IPS-18c (cell line): ENCODE data around the gene GLIPR2.
"Not testable (repeated sequence)": the region's sequence is repeated elsewhere in the genome, so short reads cannot be mapped to it uniquely, and the experiment has no call there.

Experiments used
- H3K4me3 ChIP-seq: 2 replicates; pipeline ENCODE4 v1.7.0; 2013; ENCODE audit warnings: low read depth, mild to moderate bottlenecking, low read length, moderate library complexity; ENCODE audit not compliant: insufficient read depth
- H3K9me3 ChIP-seq: one replicate; pipeline ENCODE4 v1.6.1; 2013; ENCODE audit warnings: mild to moderate bottlenecking, low read length, moderate library complexity; ENCODE audit not compliant: control insufficient read depth, insufficient read depth

The GLIPR2 gene, protein sequence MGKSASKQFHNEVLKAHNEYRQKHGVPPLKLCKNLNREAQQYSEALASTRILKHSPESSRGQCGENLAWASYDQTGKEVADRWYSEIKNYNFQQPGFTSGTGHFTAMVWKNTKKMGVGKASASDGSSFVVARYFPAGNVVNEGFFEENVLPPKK

DNA sequence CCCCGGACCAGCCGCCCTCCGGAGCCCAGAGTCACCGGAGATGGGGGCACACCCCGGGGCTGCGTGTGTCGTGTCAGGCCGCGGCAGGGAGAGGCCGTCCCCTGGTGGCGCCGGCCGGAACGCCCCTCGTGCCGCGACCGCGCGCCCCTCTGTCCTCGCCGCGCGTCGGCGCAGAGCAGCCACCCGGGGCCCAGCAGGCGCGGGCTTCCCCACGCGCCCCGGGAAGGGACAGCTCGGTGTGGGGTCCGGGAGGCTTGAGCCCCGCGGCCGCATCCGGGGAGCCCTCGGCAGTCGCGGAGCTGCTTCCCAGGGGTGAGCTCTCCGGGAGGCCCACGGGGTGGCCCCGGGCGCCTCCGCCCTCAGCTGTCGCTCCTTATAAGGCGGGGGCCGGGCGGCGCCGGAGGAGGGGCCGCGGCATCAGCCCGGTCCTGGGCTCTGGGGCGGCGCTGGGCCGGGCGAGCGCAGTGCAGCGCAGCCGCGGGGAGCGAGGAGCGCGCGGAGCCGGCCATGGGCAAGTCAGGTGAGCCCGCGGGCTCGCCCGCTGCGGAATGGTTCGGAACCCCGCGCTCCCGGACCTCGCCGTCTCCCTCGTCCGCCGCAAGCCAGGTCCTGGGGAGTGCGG is at the start of gene GLIPR2:
Gene GLIPR2, plus strand, starts transcription at position 462 of the 622 bp plus-strand sequence. Its CDS starts 46 bp downstream, at position 508.
- H3K9me3 ChIP-seq = no peaks in the 10 kb centered on the region
- H3K4me3 ChIP-seq = peak within 1 kb of the TSS; percentile 76

DNA sequence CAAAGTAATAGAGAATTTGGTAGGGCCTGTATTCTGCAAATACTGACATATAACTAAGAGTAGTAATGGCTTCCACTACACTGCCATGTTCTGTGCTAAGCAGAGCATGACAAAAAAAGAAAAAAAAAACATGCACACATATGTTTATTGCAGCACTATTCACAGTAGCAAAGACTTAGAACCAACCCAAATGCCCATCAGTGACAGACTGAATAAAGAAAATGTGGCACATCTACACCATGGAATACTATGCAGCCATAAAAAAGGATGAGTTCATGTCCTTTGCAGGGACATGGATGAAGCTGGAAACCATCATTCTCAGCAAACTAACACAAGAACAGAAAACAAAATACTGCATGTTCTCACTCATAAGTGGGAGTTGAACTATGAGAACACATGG is 49.5 kb upstream of the GLIPR2 start:
- H3K4me3 ChIP-seq, H3K9me3 ChIP-seq: not testable (repeated sequence)

DNA sequence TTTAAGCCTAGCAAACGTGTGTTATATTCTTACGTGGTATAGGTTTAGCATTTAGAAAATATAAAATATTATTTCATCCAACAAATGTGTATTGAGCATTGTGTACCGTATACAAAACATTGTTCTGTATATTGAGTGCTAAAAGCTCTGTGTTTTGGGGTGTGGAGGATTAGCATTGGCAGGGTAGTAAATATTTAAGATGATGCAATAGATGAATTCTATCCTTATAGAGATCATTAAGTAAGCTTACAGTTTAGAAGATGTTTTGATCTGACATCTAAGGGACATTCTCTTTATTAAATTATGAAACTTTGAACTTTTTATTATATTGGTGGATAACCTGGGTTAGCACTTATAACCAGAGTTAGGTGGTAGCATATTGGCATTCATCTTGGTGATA is 48.5 kb upstream of the GLIPR2 start:
- no peaks in the 10 kb centered on the region for H3K9me3 ChIP-seq
- H3K4me3 ChIP-seq = no peak overlapping the region

DNA sequence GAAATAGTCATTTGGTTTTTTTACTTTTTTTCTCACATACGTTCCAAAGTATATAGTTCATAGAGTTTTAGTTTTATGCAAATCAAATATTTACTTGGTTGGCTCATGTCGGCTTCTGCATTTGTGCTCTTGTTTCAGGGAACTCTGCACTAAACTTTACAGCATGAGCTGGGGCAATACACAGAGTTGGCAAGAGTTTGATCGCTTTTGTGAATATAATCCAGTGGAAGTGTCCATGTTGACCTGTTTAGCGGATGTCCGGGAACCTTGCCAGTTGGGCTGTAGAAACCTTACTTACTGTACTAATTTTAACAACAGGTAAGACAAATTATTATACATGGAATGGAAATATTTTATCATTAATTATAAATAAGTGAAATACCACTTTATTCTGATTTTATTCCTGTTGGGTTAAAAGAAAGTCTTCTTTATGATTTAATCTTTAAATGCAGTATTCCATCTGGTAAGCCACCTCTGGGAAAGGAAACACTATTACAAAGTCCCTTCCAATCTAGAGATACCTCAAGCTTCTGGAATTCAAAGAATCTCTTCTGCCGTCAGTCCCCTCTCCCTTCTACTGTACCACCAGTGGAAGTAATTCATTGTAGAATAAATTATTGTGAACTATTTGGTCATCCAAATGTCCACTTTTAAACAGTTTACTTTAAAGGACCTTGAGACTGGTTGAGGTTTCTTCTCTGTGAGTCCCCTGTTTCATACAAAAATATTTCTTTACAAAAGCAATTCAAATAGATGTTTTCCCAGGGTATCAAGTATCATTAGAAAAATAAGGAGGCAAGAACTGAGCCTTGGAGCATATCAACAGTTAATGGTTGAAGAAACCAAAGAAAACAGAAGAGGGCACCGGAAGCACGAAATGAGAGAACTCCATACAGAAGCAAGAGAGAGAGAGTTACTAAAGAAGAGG is 45.2 kb upstream of the GLIPR2 start:
- Histone ChIP-seq H3K4me3 (no peak overlapping the region), H3K9me3 (no peaks in the 10 kb centered on the region)

DNA sequence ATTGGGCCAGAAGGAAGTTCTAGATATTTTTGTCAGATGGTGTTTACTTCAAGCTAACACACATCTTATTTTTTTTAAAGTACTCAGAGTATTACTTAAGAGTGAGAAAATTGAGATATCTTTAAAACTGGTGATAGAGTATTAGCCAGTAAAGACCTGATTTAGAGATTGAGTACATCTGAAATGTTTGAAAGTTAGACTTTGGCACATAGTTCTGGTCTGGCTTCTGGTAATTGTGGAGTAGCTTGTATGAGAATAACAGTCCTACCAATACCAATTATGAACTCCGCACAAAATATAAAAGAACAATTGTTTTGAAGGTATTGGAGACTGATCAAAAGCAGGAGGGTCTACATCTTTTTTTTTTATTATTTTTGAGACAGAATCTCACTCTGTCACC is 44.5 kb upstream of the GLIPR2 start:
- H3K4me3 ChIP-seq = no peak overlapping the region
- no peaks in the 10 kb centered on the region for H3K9me3 ChIP-seq

DNA sequence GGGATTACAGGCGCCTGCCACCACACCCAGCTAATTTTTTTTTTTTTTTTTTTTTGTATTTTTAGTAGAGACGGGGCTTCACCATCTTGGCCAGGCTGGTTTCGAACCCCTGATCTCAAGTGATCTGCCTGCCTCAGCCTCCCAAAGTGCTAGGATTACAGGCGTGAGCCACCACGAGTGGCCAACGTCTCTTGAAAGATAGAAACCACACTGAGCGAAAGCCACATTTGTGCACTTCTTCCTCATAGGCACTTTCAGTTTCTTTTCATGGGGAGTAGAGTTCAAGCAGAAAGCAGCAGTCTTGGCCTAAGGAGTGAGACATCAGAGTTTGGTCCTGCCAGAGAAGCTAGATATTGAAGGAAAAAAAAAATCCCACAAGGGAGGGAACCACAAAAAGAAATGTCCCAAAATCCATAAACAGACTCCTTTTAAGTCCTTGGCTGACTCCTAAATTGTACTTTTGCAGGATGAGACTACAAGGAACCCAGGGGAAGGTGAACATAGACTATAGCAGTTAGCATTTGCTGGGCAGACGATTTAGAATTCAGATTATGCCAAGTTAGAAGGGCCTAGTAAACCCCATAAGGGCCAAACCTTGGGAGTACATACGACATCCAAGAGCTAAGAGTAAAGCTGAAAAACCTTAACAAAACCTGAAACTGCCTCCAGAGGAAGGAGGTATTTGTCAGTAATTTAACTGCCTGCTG is 43.9 kb upstream of the GLIPR2 start:
- Histone ChIP-seq H3K9me3 (no peaks in the 10 kb centered on the region), H3K4me3 (no peak overlapping the region)

DNA sequence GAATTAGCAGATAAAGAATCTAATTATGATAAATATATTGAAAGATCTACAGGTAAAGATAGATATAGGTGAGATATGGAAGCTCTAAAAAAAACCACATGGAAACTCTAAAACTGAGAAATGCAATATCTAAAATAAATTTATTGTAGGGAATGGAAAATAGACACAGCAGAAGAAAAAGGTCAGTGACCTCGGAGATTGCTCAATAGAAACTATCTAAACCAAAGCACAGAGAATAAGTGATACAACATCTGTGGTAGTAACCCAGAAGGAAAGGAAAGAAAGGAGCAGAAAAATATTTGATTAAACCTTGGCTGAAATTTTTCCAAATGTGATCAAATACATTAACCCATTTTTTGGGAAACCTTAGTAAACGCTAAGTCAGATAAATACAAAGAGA is 43.1 kb upstream of the GLIPR2 start:
- H3K4me3 ChIP-seq = no peak overlapping the region

DNA sequence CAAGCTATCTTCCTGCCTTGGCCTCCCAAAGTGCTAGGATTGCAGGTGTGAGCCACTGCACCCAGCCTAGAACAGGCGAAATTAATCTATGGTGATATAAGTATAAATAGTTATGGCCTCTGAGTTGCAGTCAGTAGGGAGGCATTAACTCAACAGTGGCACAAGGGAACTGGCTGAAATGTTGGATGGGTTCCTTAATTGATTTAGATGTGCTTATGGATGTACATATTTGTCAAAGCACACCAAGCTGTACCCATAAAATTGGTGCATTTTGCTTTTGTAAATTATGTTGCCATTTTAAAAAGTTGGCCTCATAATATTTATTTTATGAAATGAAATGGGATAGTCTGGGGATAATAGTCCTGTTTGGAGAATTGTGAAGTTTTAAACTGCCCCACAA is 36.8 kb upstream of the GLIPR2 start:
- Histone ChIP-seq H3K4me3 (no peak overlapping the region), H3K9me3 (no peaks in the 10 kb centered on the region)

More for the DNA sequence above, 43.1 kb upstream of the GLIPR2 start:
- H3K9me3 ChIP-seq = no peaks in the 10 kb centered on the region

DNA sequence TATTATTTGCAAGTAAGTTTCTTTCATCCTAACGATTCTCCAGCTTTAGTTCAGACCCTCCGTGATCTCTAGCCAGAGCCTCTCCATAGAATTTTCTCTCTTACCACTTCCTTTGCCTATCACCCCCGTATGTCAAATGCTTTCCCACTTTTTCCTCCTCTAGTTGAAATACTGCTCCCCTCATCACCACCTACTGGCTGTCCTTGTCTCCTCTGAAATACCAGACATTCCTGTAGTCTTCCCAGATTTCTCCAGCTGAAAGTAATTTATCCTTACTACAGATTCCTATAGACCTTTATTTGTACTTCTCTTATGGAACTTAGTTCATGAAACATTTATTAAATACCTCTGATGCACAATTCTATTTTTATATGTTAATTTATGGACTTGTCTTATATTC is 36.0 kb upstream of the GLIPR2 start:
- H3K9me3 ChIP-seq = no peaks in the 10 kb centered on the region

DNA sequence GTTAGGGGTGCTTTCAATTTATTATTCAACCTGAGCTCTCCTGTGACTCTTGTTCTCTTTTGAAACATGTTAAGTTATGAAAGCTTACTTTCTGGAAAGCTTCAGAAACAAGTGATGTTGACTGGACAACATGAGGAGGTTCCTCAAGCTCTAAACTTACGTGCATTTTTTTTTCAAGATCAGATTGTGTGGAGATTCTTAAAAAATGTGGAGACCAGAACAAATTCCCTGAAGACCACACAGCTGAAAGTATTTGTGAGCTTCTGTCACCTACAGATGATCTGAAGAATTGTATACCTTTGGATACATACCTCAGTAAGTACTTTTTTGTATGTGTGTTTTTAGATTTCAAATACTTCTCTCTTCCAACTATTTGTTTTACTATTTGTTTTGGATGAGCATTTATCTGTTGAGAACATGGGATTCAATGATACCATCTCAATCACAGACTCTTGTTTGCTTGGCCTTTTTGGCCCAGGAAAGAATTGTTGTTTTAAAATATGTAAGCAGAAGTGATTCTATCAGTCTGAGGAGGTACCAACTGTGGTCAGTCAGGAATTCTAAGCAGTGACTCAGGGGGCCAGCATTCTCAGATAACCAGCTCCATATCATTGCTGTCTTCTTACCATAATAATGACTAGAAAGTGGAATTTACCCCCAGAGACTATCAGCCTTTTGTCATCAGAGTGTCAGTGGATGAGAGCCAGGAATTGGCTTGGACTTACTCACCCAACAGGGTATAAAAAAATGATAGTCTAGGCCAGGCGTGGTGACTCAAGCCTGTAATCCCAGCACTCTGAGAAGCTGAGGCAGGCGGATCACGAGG is 34.4 kb upstream of the GLIPR2 start:
- Histone ChIP-seq H3K9me3 (no peaks in the 10 kb centered on the region), H3K4me3 (no peak overlapping the region)

More for the DNA sequence above, 36.0 kb upstream of the GLIPR2 start:
- no peak overlapping the region for H3K4me3 ChIP-seq

DNA sequence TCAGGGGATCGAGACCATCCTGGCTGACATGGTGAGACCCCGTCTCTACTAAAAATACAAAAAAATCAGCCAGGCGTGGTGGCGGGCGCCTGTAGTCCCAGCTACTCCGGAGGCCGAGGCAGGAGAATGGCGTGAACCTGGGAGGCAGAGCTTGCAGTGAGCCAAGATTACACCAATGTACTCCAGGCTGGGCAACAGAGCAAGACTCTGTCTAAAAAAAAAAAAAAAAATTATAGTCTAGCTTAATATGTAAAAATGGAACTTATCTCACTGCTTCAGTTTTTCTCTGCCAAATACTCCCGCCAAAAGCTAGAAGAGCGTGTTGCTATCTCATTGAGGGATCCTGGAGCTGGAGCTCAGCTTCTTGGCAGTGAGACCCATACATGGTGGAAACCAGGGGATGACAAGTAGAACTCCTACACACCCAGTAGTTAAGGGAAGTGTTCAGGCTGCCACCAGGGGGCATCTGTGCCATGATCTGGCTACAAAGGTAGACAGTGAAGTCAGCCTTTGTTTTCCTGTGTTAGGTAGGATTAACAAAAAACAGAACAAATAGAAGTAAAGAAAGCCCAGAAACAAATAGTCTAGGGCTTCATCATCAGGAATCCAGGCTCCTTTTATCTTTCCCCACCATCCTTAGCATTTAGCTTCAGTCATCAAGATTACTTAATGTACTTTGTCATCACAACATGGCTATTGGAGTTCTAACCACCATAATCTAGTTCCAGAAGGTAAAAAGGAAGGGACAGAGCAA is 33.6 kb upstream of the GLIPR2 start:
- no peaks in the 10 kb centered on the region for H3K9me3 ChIP-seq
- H3K4me3 ChIP-seq = no peak overlapping the region

DNA sequence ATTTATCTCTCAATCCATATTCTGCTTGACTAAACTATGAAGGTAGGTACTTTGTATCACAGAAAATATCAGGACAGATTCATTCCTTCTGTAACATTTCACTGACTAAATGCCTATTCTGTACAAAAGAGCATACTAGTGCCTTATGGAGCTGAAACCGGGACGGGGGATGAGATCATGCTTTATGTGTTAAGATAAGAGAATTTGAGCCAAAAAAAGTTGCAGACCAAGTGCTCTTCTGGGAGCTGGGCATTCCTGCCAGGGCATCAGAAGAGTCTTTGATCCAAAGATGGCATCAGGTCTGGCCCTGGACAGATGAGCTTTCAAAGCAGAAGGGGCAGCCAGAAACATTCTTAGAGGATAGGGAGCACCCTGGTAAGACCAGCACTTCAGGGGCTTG is 27.5 kb upstream of the GLIPR2 start:
- no peaks in the 10 kb centered on the region for H3K9me3 ChIP-seq
- no peak overlapping the region for H3K4me3 ChIP-seq

DNA sequence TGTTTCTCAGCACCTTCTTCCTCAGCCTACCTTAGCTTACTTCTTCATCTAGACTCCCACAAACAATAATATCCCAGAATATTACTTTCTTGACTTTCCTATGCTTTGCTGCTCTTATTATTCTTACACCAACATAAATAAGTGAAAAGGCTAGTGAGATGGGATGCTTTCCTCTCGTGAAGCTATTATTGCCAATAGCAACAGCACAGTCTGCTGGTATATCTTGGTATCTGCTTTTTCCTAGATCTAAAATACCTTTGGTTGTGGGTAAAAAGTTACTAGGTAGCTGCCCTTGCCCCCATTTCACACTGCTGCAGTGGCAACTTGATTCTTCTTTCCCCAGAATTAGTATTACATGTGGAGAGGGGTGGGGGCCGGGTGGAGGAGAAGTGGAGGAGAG is 26.1 kb upstream of the GLIPR2 start:
- no peaks in the 10 kb centered on the region for H3K9me3 ChIP-seq
- H3K4me3 ChIP-seq = no peak overlapping the region

DNA sequence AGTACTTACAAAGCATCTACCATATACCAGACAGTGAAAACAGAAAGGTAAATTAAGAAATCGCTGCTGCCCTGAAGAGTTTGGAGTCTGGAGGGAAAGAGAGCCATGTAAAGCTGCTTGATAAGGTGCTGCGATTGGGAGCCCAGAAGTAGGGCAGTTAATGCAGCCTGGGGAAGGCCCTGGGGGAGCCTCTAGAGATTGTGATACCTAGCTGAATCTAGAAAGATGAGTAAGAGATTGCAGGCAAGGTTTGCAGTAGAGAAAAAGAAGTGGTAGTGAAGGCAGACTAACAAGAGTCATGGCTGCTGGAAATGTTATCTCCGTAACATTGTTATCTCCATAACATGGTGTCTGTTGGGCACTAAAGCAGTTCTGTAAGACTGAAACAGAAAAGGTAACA is 24.0 kb upstream of the GLIPR2 start:
- H3K9me3 ChIP-seq = no peaks in the 10 kb centered on the region
- H3K4me3 ChIP-seq = no peak overlapping the region

DNA sequence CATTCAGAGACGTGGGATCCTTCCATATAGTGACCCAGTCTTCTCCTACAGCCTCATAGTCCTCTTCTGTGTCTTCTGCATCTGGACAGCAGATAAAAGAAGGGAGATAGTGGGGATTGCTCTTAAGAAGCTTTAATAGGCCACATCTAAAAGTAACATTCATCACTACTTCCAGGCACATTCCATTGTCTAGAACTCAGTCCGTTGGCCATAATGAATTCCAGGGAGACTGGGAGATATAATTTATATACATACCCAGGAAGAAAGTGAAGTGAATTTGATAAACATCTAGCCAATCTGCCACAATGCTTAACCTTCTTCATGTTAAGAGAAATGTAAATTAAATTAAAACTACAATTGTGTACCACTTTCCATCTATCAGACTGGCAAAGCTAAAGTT is 22.5 kb upstream of the GLIPR2 start:
- H3K9me3 ChIP-seq = no peaks in the 10 kb centered on the region
- H3K4me3 ChIP-seq = no peak overlapping the region

DNA sequence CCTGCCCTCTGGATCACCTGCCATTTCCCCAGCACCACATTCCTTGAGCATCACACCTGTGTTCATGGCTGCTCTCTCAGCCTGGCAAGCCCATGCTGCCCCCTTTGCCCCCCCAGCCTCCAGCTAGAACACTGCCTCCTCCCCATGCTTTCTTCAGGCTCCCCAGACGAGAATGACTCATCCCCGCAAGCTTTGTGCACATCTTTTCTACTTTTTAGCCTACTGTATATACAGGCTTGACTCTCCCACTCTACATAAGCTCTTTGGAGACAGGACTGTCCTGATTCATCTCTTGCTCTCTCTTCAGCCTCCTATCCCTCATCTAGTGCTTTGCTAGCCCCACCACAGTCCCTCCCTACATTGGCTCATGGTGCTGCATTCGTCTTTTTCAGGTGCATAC is 19.9 kb upstream of the GLIPR2 start:
- Histone ChIP-seq H3K9me3 (no peaks in the 10 kb centered on the region), H3K4me3 (no peak overlapping the region)
